OCI-LY3 (cell line): Measurements from ENCODE around the gene CD9.

Experiments used
- CTCF ChIP-seq: fragments of 200-600, 300-600 bp; sonication (generic); IDR thresholded peaks from 2 replicates; pipeline ENCODE4 v1.5.1; 2014; ENCODE audit warnings: antibody characterized with exemption, low read length, low read depth
- EZH2phosphoT487 ChIP-seq: fragments of 200-600 bp; shearing (Covaris generic); IDR thresholded peaks from 2 replicates; pipeline ENCODE4 v1.6.1; 2018; ENCODE audit warnings: antibody characterized with exemption, mixed run types, low read depth

- TF ChIP-seq CTCF (no peak), EZH2phosphoT487 (no peak)
These were observed 11.9 kb downstream of the CD9 start for GRCh38 chr12:6212086-6212485.
